Measurements from ENCODE around the gene SVOP.

The SVOP gene

DNA sequence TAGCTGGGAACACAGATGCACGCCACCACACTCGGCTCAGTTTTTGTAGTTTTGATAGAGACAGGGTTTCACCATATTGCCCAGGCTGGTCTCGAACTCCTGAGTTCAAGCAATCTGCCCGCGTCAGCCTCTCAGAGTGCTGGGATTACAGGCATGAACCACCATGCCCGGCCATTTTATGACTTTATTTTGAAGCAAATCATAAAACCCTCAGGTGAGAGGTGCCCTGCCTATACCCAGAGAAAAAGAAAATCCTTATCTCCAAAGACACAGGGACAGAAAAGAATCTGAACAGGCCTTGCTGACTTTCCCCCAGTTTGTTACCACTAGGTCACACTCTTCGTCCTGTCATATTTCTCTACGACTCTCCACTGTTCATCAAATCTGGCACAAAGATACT, 92.2 kb downstream of the SVOP start:
- DNase-seq: no peak

DNA sequence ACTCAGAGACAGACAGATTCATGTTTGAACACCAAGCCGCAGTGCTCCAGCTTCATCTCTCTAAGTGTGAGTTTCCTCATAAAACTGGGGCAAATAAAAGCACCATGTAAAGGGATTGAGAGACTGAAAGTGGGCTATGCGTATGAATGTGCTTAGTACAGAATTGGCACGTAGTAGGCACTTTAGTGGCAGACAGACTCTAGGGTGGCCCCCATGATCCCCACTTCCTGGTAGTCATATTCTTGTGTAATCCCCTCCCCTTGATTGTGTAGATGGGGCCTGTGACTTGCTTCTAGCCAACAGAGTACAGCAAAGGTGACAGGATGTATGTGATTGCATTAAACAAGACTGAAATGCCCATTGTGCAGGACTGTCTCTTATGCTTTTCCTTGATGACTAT, 98.0 kb downstream of the SVOP start:
- DNase-seq: no peak

DNA sequence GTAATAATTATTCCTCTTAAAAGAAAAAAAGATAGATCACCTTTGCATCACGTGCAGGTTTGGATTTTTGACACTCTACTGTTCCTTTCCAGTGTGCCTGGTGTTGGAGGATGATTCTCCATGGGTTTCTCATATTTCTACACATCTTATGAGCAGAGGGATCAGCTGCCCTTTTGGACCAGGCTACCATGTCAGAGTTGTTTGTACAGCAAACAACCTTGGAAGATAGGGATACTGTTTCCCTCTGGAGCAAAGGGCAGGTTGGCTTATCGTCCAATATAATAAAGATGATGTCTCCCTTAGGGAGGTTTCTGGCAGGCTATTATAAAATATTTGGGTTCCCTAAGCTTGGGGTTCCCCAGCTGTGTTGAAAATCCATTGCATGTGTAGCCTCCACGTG, 98.9 kb downstream of the SVOP start:
- DNase-seq: no peak

DNA sequence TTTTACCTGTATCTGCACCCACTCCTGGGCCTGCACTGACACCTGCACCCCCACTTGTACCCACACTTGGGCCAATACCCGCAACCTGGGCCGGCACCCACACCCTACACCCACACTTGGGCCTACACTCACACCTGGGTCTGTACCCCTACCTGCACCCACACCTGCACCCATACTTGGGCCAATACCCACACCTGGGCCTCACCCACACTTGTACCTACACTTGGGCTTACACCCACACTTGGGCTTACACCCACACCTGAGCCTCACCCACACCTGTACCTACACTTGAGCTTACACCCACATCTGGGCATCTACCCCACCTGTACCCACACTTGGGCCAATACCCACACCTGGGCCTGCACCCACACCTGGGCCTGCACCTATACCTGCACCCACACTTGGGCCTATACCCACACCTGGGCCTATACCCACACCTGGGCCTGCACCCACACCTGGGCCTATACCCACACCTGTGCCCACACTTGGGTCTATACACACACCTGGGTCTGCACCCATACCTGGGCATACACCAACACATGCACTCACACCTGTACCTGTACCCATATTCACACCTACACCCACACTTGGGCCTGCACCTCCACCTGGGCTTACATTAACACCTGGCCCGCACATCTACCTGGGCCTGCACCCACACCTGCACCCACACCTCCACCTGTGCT, 101.8 kb downstream of the SVOP start:
- DNase-seq: no peak

DNA sequence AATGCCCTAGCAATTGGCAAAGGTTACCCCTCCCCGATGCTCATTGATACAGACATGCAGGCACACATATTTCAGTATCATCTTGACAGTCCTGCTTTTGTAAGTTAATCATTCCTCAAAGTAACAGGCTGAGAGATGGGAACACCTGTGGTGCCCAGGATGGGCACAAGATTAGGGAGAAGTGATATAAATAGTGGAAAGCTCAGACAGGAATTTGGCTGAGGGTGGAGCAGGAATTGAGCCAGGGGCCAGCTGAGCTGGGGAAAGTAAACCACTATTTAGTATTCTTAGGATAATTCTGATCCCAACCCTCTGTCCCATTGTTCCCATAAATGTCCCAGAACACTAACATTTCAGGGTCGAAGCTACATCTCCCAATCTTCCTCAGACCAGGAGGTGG, 102.7 kb downstream of the SVOP start:
- DNase-seq: no peak

DNA sequence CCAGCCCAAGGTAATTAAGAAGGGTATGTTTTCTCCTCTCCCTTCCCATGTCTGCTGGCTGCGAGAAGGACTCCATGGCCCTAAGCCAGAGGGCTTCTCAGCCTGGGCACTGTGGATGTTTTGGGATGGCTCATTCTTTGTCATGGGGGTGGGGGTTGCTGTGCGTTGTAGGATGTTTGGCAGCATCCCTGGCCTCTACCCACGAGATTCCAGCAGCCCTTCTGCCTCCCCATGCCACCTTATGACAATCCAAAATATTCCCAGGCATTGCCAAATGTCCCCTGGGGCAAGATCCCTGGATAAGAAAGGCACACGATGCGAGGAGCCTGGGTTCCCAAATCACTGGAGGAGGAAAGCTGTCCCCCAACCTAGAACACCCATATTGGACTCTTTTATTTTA, 104.5 kb downstream of the SVOP start:
- DNase-seq: no peak

DNA sequence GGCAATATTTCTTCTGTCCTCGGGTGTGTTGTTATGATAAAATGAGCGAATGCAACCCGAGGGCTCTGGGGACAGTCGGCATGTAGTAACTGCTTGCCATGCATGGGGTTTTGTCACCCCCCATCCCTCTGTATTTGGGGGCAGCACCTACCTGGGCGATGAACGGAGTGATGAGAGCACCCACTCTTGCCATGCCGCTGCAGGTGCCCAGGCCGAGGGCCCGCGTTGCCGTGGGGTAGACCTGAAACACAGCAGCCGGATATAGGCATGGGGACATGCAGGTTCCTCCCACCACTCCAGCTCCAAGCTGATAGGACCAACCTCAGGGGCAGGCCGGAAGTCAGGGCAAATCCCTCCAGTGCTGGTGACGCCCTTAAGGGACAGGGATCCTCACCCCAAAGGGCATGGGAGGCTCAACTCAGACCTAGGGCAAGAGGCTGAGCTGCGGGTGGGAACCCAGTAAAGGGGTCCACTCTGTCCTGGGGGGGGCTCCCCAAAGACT, 105.2 kb downstream of the SVOP start:
- no peak for DNase-seq

DNA sequence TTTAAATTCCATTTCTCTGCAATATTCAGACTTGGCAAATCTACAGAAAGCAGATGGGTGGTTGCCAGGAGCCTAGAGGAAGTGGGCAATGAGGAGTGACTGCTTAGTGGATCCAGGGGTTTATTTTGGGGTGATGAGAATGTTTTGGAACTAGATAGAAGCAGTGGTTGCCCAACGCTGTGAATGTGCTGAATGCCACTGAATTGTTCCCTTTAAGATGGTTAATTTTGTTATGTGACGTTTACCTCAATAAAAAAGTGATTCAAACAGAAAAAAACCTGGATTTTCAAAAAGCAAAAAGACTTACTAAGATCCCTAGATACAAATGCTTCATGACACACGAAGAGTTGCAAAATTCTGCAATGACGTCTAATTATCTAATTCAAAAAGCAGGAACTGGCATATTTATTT, 106.7 kb downstream of the SVOP start:
- DNase-seq: peak; percentile 55

DNA sequence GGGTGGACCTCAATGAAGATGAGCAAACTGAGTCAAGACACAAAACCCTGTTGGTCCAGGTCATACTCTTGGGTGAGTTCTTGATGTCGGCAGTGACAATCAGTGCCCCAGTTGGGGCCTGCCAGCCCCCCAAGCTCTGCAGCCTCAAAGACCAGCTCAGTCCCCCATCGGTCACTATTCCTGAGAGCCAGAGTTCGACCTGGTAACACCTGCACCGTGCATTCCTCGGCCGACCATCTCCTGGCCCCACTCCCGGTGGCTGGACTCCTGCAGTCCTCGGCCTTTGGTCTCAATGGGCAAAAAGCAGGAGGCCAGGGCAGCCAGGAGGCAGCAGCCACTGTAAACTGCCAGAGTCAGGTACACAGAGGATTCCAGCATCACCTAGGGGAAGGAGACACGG, 108.5 kb downstream of the SVOP start:
- no peak for DNase-seq

DNA sequence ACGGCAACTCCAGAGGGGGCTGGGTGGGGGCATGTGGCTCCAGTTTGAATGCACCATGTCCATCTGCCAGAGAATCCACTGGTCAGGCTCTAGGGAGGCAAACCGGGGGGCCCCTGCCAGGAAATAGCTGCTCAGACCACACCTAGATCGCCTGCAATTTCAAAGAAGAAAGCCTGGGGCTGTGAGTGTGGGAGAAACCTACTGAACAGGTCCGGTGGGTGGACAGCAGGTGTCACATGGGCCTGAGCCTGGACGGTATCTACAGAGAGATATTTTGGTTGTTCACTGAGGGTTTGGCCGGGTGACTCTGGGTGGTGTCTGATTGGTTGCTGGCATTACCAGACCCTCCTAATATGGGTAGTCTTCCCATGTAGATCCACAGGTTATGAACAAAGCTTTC, 109.0 kb downstream of the SVOP start:
- DNase-seq: no peak

DNA sequence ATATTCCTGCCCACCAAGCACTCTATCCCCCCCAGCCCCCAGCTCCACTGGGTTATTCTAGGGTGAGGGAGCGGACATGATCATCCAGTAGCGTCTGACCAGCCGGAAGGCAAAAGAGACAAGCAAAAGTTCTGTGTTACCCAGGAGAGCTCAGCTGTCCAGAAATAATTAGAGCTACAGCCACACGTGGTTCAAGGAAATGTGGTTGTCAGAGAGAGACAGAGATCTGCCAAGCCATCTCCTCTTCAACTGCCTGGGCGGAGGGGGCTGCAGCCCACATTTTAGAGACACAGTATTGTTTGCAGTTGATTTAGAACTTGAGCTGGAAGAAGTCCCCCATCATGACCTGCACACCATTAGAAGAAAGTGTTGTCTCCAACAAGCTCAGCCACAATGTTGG, 110.5 kb downstream of the SVOP start:
- no peak for DNase-seq

DNA sequence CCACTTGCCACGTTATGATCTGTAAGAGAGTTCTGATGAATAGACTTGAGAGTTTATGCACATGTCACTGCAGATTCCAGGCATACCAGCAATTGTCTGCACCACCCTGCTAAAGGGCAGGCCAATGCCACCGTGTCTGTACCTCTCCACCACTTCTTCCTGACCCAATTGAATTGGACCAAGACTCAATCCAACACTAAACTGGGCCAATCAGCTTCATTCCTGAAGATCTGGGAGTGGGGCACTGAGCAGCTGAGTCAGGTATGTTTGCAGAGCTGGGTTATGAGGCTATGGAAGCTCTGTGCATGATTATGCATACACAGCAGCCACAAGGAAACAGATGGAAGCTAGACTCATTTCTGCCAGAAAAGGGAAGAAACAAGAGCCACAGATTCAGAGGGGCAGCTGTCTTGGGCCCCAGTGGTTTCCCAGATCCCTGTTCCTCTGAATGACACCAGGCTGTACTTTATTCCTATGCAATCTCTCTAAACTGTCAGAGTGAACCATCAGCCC, 113.0 kb downstream of the SVOP start:
- no peak for DNase-seq

DNA sequence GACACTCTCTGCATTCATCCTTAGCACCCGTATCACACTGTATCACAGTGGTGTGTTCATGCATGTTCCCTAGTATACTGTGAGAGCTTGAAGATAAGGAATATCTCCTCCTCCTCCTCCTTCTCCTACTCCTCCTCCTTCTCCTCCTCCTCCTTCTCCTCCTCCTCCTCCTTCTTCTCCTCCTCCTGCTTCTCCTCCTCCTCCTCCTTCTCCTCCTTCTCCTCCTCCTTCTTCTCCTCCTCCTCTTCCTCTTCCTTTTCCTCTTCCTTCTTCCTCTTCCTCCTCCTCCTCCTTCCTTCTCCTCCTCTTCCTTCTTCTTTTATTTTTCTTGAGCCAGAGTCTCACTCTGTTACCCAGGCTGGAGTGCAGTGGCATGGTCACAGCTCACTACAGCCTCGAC, 113.9 kb downstream of the SVOP start:
- DNase-seq: no peak

DNA sequence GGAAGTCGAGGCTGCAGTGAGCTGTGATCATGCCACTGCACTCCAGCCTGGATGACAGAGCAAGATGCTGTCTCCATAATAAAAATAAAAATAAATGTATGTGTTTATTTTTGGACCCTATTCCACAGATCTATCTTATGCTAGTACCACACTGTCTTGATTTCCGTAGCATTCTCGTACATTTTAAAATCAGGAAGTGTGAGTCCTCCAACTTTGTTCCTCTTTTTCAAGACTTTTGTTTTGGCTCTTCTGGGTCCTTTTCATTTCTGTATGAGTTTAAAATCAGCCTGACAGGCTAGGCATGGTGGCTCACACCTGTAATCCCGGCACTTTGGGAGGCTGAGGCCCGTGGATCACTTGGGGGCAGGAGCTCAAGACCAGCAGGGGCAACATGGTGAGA, 115.1 kb downstream of the SVOP start:
- DNase-seq: no peak

DNA sequence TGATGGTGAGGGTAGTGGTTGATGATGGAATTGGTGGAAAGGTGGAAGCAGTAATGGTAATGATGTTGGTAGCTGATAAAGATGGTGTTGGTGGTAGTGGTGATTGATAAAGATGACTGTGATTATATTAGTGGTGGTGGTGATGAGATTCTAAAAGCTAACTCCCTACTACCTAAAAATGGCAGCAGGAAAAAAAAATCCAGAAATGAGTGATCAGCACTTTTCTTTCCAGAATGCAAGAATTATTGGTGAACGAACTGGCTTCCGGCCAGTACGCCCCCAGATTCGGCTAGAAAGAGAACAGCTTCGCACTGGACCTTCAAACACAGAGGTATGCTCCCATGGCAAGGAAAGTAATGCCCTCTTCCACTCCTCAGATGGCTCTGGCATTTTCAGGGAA, 121.7 kb downstream of the SVOP start:
- DNase-seq: no peak

DNA sequence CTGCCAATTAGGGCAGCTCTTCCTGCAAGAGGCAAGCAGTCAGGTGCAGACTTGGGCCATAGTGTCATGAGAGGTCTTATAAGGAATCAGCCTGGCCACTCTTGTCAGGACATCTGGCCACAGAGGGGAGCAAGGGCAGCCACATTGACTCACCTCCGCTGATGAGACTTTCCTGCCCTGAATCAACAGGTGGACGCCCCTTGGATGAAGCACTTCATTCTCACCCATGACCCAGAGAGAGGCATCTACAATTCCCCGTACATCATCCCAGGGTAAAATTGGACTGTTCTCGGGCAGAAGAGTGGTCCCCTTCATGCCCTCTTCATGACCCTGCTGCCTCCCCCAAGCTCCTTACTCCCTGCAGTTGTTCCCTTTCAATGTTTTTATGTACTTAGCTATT, 124.1 kb downstream of the SVOP start:
- no peak for DNase-seq

DNA sequence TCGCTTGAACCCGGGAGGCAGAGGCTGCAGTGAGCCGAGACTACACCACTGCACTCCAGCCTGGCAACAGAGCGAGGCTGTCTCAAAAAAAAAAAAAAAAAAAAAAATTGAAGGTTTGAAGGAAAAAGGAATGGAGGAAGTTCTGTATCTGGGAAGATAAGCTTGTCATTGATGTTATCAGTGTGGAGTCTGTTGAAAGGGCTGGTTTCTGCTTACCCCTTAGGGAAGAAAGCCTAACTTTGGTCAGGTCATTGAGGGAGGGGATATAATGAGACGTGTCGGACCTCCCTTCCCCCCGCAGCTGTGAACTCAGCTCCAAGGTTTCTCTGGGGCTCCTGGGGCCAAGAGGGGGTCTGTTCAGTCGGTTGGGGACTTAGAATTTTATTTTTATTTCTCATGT, 124.5 kb downstream of the SVOP start:
- no peak for DNase-seq

DNA sequence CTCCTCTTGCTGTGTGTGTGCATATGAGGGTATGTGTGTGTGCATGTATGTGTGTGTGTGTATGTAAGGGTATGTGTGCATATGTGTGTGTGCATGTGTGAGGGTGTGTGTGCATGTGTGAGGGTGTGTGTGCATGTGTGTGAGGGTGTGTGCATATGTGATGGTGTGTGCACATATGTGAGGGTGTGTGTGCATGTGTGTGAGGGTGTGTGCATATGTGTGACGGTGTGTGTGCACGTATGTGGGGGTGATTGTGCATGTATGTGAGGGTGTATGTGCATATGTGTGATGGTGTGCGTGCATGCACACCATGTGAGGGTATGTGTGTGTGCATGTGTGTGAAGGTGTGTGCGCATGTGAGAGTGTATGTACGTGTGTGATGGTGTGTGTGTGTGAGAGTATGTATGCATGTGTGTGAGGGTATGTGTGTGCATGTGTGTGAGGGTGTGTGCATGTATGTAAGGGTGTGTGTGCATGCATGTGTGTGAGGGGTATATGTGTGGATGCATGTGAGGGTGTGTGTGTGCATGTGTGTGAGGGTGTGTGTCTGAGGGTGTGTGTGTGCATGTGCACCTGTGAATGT, 125.6 kb downstream of the SVOP start:
- DNase-seq: no peak

DNA sequence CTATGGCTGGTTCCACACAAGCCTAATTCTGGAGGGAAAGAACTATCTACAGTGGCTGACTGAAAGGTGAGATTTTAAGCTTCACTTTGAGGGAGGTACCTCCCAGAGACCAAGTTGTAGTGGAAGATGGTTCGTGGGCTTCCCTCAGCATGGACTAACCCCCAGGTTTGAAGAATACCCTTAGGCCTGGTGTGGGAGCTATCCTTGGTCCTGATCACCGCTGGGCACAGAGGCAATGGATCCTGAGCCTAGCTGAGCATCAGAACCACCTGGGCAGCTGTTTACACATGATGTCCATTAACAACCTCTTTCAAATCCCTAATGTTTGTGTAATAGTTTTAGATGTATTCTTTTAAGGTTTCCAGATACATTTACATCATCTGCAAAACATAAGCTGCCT, 130.7 kb downstream of the SVOP start:
- DNase-seq: peak; percentile 20

DNA sequence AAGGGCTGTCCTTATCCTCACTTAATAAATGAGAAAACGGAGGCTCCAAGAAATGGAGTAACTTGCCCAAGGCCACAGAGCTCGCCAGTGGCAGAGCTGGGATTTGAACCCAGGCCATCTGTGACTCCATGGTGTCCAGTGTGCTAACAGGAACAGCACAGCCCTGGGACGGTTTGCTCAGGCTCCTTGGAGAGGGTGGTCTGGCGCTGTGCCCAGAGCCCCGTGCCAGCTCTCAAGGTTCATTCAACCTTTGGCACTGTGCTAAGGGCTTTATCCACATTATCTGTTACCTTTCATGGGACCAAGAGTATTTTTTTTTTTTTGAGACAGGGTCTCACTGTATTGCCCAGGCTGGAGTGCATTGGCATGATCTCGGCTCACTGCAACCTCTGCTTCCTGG, 132.8 kb downstream of the SVOP start:
- no peak for DNase-seq

DNA sequence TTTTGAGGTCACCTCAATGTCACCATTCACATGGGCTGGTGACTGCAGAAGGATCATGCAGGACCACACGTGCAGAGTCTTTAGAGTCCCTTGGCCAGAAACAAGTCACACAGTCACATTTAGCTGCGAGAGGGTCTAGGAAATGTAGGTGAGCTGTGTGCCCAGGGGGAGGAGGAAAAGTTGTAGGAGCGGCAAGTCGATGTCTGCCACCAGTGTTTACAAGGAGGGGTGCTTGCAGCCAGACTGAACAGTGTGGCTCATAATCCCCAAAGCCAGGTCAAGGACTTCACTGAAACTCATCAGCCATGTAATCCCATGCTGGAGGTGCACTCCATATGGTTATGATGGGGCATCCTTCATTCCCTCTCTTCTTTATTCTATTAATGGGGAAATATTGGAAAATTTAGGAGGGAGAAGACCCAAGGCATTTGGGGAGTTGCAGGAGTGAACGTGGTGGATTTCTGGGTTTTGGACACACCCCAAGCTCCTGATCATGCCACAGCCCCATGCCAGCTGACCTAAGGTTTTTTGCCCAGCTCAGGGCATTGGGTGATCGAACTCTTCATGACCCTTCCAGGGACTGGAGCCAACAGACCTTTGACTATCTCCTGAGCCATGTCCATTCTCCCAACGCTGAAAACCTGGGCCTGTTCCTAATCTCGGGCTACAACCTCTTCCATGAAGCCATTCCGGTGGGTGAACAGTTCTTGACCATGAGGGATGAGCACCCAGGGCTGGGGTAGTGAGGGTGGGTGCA, 133.8 kb downstream of the SVOP start:
- no peak for DNase-seq

DNA sequence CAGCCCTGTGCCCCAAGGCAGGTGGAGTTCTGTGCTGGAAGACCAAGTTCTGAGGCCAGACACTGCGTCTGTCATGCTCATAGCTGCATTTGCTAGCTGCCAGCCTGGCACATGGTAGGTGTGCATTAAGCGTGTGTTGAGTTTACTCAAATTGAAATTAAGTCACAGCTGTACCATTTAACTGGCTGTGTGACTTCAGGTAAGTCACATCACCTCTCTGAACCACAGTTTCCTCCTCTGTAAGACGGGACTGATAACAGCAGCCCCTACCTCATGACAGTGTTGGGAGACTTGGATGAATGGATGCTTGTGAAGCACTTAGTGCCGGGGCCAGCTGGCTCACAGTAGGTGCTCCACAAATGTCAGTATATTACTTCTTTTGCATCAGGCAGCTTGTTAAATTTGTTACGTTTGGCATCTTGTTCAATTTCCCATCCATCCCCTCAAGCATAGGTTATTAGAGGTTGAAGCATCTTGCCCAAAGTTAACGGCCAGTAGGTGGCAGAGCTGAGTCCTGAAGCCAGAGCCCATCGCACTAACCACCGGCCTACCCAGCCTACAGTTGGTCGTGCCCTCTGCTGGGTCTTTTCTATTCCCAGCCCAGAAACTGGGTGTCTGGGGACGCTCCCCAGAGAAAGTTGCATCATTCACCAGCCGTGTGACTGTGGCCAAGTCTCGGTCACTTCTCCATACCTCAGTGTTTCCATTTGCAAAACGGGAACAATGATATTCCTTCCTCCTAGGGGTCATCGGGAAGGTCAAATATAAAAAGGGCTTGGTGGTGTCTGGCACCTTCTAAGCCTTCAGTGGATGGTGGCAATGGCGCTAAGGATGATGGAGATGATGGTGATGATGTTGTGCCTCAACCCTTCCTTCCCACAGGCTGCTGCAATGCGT, 136.5 kb downstream of the SVOP start:
- DNase-seq: no peak

DNA sequence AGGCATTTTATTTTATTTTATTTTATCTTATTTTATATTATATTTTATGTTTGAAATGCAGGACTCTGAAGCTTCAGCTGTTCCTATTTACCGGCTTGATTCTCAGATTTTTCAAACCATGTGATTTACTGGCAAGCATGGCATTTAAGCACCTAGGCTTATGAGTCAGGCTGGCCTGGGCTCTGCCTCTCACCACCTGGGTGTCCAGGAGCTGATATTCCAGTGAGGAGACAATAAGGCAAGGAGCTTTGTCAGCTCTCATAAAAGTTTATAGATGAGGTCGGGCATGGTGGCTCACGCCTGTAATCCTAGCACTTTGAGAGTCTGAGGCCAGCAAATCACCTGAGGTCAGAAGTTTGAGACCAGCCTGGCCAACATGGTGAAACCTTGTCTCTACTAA, 138.9 kb downstream of the SVOP start:
- no peak for DNase-seq

All from NCI-H226 (cell line).